Fibroblast of lung (primary cell): ENCODE data around the gene CNBD2.
"Not testable (repeated sequence)": the region's sequence is repeated elsewhere in the genome, so short reads cannot be mapped to it uniquely, and the experiment has no call there.

ENCODE experiments used
- EZH2 ChIP-seq: IDR thresholded peaks from 2 replicates; pipeline ENCODE4 v1.5.1; 2012; ENCODE audit warnings: low read length, control low read depth, mild to moderate bottlenecking; ENCODE audit errors: missing control alignments
- TF ChIP-seq, protein P1 (sequence below), 2 donors: IDR thresholded peaks in 1 of 2; conservative IDR thresholded peaks in 1 of 2; 1 replicate in 1 of 2; 2 replicates in 1 of 2; pipeline ENCODE4 v1.5.1; 2011 to 2012; ENCODE audit warnings: low read length in 2 of 2, control low read depth in 1 of 2, inconsistent platforms in 1 of 2, low read depth in 1 of 2, mild to moderate bottlenecking in 1 of 2

DNA sequence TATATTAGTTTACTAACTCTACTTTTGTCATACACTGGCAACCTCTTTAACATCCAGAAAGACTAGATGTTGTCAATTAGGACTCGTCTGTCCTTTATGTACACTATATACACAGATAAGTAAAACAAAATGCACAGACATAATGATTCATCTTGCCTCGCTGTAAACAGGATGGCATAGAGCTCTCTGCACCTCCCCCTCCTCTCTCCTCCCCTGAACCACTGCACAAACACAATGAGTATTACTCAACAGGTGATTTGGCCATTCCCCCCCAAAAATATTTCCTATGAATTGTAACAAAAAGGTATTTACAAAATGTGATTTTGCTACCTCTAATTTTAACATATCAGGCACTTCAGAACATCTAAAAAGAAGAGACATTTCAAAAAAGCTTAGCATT, 81.0 kb downstream of the CNBD2 start:
- TF ChIP-seq, protein P1, sequence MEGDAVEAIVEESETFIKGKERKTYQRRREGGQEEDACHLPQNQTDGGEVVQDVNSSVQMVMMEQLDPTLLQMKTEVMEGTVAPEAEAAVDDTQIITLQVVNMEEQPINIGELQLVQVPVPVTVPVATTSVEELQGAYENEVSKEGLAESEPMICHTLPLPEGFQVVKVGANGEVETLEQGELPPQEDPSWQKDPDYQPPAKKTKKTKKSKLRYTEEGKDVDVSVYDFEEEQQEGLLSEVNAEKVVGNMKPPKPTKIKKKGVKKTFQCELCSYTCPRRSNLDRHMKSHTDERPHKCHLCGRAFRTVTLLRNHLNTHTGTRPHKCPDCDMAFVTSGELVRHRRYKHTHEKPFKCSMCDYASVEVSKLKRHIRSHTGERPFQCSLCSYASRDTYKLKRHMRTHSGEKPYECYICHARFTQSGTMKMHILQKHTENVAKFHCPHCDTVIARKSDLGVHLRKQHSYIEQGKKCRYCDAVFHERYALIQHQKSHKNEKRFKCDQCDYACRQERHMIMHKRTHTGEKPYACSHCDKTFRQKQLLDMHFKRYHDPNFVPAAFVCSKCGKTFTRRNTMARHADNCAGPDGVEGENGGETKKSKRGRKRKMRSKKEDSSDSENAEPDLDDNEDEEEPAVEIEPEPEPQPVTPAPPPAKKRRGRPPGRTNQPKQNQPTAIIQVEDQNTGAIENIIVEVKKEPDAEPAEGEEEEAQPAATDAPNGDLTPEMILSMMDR (conservative IDR thresholded peaks at IDR 0.05 in 1 of 2, IDR thresholded peaks at IDR 0.05 in 1 of 2; ENCODE audit: low read depth in 1 of 2, low read length in 2 of 2), result not testable (repeated sequence)
- not testable (repeated sequence) for TF ChIP-seq EZH2
